Measurements from ENCODE around the gene LRPPRC.

The LRPPRC gene

GRCh38 chr2:43853141-43854081 lies 142.4 kb downstream of the LRPPRC start:
- no peak for DNase-seq

DNA sequence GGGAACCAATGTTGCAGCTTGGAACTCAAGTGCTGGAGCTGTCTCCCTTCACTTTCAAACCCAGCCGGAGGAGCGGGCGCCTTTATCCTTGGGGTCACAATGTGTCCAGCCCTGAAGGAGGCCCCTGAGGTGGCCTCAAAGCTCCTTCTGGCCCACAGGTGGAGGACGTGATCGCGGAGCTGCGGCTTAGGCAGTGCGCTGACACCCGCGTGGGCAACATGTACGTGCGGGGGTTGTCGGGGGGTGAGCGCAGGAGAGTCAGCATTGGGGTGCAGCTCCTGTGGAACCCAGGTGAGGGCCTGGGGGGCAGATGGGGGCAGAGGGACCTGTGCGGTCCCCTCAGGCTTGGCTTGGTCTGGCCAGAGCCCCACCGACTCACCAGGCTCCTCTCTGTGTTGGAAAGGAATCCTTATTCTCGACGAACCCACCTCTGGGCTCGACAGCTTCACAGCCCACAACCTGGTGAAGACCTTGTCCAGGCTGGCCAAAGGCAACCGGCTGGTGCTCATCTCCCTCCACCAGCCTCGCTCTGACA lies 143.5 kb downstream of the LRPPRC start:
- DNase-seq: no peak

DNA sequence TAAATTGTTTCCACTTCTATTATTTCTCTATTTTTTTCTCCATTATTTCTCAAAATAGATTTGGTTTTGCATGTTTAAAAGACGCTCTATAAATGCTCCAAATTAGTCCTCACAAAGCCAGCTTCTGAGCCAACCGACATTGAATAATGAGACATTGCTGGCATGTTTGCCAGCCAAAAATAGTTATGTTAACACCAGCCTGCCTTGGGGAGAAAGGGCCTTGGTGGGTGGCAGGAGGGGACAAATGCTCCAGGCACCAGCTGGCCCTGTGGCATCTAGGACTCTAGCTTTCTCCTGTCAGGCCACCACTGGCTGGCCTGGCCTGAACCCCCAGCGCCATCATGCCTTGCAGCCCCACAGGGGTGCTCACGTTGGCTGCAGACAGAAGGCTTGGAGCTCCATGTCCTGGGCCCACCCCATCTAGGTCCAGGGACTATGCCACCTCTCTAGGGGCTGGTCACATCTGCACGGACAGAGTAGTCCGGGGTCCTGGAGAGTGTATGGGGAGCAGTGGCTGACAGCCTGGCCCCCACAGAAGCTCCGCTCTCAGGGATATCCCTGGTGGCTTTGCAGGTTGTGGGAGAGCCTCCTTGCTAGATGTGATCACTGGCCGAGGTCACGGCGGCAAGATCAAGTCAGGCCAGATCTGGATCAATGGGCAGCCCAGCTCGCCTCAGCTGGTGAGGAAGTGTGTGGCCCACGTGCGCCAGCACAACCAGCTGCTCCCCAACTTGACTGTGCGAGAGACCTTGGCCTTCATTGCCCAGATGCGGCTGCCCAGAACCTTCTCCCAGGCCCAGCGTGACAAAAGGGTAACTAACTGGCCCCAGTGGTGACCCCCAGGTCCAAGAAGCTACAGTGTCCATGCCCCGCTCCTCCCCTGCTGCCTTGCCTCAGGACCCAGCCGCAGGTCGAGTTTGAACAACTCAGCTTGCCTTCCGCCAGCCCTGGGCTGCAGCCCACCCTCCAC lies 144.5 kb downstream of the LRPPRC start:
- no peak for DNase-seq

DNA sequence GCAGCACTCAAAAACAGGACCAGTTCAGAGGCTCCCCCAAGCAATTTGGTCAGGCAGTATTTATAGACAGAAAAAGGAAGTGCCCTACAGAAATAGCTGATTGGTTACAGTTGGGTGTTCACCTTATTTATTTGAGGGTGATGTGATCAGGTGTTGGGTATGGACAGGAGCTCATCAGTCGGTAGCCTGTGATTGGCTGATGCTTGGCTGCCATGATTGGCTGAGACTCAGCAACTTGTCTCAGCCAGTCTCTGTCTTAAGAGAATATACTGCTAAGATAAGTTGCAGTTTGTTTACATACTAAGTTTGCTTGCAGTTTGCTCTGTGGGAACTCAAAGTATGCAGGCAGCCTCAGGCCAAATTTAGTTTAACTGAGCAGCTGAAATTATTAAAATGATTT lies 147.6 kb downstream of the LRPPRC start:
- no peak for DNase-seq

- no peak for DNase-seq
Observed at GRCh38 chr2:43846140-43846793, 149.5 kb downstream of the LRPPRC start.

DNA sequence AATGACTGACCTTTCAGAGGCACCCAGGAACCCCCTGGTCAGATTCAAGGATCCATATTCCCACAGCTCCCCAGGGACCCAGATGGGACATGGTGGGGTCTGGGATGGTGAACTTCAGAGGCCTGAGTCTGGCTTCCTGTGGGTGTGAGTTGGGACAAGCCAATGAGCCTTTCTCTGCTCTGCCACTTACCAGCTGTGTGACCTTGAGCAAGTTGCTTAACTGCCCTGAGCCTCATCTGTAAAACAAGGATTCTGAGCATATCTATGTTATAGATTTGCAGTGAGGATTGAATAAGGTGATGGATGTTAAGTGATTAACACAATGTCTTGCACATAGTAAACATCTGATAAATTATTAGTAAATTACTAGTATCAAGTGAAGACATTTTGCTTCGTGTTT lies 150.6 kb downstream of the LRPPRC start:
- no peak for DNase-seq

- no peak for DNase-seq
Observed at GRCh38 chr2:43842866-43843226, 152.9 kb downstream of the LRPPRC start.

- no peak for DNase-seq
Observed at GRCh38 chr2:43841949-43842865, 153.6 kb downstream of the LRPPRC start.

- no peak for DNase-seq
Observed at GRCh38 chr2:43840965-43841364, 154.8 kb downstream of the LRPPRC start.

DNA sequence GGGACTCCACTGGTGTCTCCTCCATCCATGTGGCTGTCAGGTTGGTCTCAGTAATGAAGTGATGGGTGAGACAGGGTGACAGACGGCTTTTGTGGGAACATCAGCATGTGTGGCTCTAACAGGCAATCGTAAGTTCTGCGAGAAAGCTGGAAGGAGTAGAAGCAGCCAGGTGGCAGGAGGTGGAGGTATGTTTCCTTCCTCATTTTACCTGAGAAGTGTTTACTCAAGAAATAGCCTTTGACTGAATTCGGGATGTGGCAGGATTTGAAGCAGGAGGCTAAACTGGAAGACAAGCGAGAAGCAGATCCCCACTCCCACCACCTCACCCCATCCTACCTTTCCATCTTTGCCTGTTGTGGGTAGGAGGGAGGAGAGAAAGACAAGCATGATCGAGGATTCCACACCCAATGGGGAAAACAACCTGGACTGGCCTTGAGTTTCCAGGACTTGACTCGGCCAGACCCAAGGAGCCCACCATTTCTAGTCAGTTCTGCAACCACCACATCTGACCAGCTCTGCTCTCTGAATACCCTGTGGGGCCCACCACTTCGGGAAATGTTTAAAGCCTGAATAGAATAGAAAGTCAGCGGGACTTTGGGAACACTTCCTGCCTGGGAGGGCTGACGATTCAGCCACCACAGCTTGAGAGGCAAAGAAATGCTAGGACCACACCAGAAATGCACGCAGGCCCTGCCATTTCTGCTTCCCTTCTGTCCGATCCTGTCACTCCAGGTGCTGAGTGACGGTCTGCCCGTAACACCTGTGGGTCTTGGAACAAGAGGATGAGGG lies 155.8 kb downstream of the LRPPRC start:
- DNase-seq: no peak

GRCh38 chr2:43838560-43839267 lies 157.1 kb downstream of the LRPPRC start, which contains the start of the genes ABCG5 and ABCG8:
Gene ABCG5 (minus strand): TSS chr2:43838839. CDS start chr2:43838679, 160 bp downstream.
Gene ABCG8 (plus strand): TSS chr2:43838971. CDS start chr2:43839054, 83 bp downstream.
- DNase-seq: no peak

- DNase-seq: no peak
Observed at GRCh38 chr2:43837831-43838559, 157.8 kb downstream of the LRPPRC start.

DNA sequence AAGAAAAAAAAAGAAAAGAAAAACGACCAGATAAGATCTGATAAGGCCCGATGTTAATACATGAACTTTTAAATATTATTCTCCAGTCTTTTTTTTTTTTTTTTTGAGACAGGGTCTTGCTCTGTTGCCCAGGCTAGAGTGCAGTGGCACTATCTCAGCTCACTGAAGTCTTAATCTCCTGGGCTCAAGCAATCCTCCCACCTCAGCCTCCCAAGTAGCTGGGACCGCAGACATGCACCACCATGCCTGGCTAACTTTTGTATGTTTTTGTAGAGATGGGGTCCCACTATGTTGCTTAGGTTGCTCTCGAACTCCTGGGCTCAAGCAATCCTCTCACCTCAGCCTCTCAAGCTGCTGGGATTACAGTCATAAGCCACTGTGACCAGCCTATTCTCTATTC lies 158.8 kb downstream of the LRPPRC start:
- DNase-seq: no peak

Measured in midbrain (tissue), 1 donor.